ENCODE results near the gene PLEKHO2. TPM values are rescaled to one million over a fixed set of nuclear protein-coding genes. Genes with fewer than 3 reads are reported as not detected.

The PLEKHO2 gene
- total and polyA plus RNA-seq, 2 of the 13 experiments (the other 11 are each of a cell fraction or from before 2014, with no cell fraction given) = 3.8 to 4.8 TPM

GRCh38 chr15:64825431-64826294 is 16.1 kb upstream of the PLEKHO2 start, which contains the start of gene PIF1 (continued):
- TF ChIP-seq ZNF609 (CRISPR knock-in tag; IDR thresholded peaks at IDR 0.05; ENCODE audit: borderline replicate concordance) (no peak), REPIN1 (CRISPR knock-in tag; IDR thresholded peaks at IDR 0.05; ENCODE audit: borderline replicate concordance, low read depth) (peak; percentile 27; the same call in 1 of the 2 replicates), ZNF317 (CRISPR knock-in tag; IDR thresholded peaks at IDR 0.05) (peak; percentile 85), NFKB2 (CRISPR knock-in tag; IDR thresholded peaks at IDR 0.05; ENCODE audit: borderline replicate concordance) (peak; percentile 34; the same call in 1 of the 2 replicates), ETS1 (CRISPR knock-in tag; IDR thresholded peaks at IDR 0.05) (0 out of 2 replicates have a peak, but pooled peaks have one; percentile 13), NONO (IDR thresholded peaks at IDR 0.05) (no peak), NONO (CRISPR knock-in tag; conservative IDR thresholded peaks at IDR 0.05) (peak; percentile 59), ZNF746 (CRISPR knock-in tag; IDR thresholded peaks at IDR 0.05) (no peak), GLI4 (CRISPR knock-in tag; IDR thresholded peaks at IDR 0.05; ENCODE audit: borderline replicate concordance) (peak; percentile 26; the same call in 1 of the 2 replicates), CSRNP1 (CRISPR knock-in tag; IDR thresholded peaks at IDR 0.05) (peak; percentile 81; the same call in 1 of the 2 replicates), ZFP62 (CRISPR knock-in tag; IDR thresholded peaks at IDR 0.05) (no peak), GABPB1 (CRISPR knock-in tag; IDR thresholded peaks at IDR 0.05) (peak; percentile 64; the same call in 1 of the 2 replicates), ZBTB4 (CRISPR knock-in tag; IDR thresholded peaks at IDR 0.05; ENCODE audit: borderline replicate concordance) (peak; percentile 48; the same call in 1 of the 2 replicates), KDM6A (CRISPR knock-in tag; IDR thresholded peaks at IDR 0.05; ENCODE audit: low read depth) (peak; percentile 64), ZNF136 (CRISPR knock-in tag; IDR thresholded peaks at IDR 0.05; ENCODE audit: low read depth) (peak; percentile 33; the same call in 1 of the 2 replicates), NRL (CRISPR knock-in tag; IDR thresholded peaks at IDR 0.05; ENCODE audit: borderline replicate concordance) (peak; percentile 40; the same call in 1 of the 2 replicates), ZNF629 (CRISPR knock-in tag; conservative IDR thresholded peaks at IDR 0.05) (0 out of 2 replicates have a peak, but pooled peaks have one; percentile 11)
